ENCODE results near the gene ADGRG6.

ADGRG6 gene

DNA sequence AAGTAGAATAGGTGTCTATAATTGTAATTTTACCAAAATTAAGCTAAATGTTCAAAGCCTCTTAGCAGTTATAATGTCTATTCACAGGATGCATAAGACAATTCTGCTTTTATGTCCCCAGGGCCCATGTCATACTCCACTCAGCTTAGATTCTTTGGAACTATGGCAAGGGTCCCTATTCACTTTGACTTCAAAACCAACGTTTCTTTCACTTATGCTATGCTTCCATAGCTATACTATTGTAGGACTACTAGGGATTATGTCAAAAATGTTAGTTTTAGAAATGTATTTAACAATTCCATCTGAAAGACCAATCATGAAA is 15.8 kb upstream of the ADGRG6 start:
- no peak overlapping the region for H3K4me3 ChIP-seq (ENCODE audit: low read depth, low read length)
- TF ChIP-seq, protein P1, sequence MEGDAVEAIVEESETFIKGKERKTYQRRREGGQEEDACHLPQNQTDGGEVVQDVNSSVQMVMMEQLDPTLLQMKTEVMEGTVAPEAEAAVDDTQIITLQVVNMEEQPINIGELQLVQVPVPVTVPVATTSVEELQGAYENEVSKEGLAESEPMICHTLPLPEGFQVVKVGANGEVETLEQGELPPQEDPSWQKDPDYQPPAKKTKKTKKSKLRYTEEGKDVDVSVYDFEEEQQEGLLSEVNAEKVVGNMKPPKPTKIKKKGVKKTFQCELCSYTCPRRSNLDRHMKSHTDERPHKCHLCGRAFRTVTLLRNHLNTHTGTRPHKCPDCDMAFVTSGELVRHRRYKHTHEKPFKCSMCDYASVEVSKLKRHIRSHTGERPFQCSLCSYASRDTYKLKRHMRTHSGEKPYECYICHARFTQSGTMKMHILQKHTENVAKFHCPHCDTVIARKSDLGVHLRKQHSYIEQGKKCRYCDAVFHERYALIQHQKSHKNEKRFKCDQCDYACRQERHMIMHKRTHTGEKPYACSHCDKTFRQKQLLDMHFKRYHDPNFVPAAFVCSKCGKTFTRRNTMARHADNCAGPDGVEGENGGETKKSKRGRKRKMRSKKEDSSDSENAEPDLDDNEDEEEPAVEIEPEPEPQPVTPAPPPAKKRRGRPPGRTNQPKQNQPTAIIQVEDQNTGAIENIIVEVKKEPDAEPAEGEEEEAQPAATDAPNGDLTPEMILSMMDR (IDR thresholded peaks at IDR 0.05; ENCODE audit: low read depth, low read length) = no peak
- DNase-seq (ENCODE audit: low read depth, low spot score) = no peak
- in situ Hi-C loops (cut with HindIII; ENCODE audit: low sequenced_read_pairs) = no loop called here

DNA sequence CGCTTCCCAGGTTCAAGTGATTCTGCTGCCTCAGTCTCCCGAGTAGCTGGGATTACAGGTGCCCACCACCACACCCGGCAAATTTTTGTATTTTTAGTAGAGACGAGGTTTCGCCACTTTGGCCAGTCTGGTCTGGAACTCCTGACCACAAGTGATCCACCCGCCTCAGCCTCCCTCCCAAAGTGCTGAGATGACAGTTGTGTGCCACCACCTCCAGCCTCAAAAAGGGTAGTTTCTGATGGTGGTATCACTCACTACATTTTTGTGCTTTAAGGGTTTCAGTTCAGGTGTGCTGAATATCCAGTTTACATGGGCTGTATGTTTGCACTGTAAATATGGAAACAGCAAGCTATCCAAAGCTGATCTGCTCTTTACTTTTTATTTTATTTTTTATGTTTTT is 12.1 kb upstream of the ADGRG6 start:
- in situ Hi-C loops (cut with HindIII; ENCODE audit: low sequenced_read_pairs) = no loop called here
- TF ChIP-seq, protein P1 (IDR thresholded peaks at IDR 0.05; ENCODE audit: low read depth, low read length) = no peak
- H3K4me3 ChIP-seq (ENCODE audit: low read depth, low read length) = no peak overlapping the region
- no peak for DNase-seq (ENCODE audit: low read depth, low spot score)

DNA sequence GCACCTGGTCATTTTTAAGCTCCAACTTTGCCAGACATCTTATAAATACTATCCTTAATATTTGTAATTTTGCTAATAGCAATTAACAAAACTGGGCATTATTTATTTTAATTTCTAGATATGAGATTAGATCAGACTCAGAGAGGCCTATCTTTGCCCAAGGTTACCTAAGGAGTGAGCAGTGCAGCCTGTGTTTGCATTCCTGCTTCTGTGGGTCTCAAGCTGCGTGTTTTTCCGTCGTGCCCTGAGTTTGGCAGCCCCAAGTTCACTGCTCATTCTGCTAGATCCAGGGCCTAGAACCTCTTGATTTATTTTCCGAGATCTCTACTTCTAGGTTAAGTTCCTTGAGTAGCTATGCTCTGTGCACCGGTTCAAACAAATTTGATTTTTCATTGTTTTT is 11.0 kb upstream of the ADGRG6 start:
- no peak for DNase-seq (ENCODE audit: low read depth, low spot score)
- in situ Hi-C loops (cut with HindIII; ENCODE audit: low sequenced_read_pairs) = no loop called here
- TF ChIP-seq, protein P1 (IDR thresholded peaks at IDR 0.05; ENCODE audit: low read depth, low read length) = no peak
- no peak overlapping the region for H3K4me3 ChIP-seq (ENCODE audit: low read depth, low read length)

DNA sequence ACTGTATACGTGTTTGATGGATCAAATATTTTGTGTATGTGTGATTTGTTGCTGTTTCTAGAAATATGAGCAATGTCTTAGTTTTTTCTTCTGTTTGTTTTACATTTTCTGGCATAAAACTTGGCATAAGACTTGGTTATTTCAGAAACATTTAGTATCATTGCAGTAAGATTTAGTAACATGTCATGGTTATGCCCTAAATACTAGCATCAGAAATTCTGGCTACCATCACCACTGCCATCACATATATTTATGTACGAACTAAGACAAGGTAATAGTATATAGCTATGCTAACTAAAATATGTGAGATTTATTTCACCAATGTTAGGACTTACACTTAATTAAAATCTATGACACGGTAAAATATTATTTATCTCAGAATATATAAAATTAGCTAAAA is 10.3 kb upstream of the ADGRG6 start:
- DNase-seq (ENCODE audit: low read depth, low spot score) = no peak
- TF ChIP-seq, protein P1 (IDR thresholded peaks at IDR 0.05; ENCODE audit: low read depth, low read length) = no peak
- no peak overlapping the region for H3K4me3 ChIP-seq (ENCODE audit: low read depth, low read length)
- in situ Hi-C loops (cut with HindIII; ENCODE audit: low sequenced_read_pairs) = no loop called here

DNA sequence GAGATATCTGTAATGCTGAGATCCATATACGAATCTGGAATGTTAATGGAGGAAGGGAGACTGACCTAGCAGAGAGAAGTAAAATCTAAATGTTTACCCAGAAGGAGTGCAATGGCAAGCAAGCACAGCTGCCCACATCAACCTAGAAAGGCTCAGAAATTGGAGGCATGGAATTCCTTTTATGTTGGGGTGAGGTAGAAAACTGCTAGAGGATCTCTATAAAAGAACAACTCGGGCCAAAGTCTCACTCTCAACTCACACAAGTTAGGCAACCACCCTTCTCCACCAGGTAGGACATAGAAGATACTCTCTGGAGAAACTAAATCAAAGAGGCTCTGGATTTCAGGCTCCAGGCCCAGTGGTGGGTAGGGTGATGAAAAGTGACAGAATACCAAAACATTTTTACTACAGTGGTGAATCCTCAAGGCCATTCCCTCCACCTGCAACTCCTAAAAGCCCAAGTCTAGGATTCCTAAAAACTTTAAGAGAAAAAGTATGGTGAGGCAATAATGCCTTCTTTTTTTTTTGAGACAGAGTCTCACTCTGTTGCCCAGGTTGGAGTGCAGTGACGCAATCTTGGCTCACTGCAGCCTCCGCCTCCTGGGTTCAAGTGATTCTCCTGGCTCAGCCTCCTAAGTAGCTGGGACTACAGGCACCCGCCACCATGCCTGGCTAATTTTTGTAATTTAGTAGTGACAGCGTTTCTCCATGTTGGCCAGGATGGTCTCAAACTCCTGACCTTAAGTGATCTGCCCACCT is 9.5 kb upstream of the ADGRG6 start:
- no peak for DNase-seq (ENCODE audit: low read depth, low spot score)
- in situ Hi-C loops (cut with HindIII; ENCODE audit: low sequenced_read_pairs) = no loop called here
- no peak overlapping the region for H3K4me3 ChIP-seq (ENCODE audit: low read depth, low read length)
- TF ChIP-seq, protein P1 (IDR thresholded peaks at IDR 0.05; ENCODE audit: low read depth, low read length) = no peak

DNA sequence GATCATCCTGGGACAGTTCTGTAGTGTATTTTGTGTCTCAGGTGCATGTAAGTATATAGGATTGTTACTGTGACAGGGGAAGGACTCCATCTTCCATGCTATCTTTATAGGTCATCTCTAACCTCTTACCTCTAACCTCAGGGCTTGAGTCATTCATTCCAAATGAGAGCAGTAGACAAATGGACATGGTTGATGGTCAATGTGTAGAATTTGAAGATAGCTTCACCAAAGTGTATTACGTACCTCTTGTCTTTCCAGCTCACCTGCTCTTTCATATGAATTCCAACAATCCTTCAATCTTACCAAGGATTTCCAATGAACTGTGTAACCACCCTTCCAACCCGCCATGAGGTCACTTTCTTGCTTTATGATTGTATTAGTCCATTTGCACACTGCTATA is 8.7 kb upstream of the ADGRG6 start:
- in situ Hi-C loops (cut with HindIII; ENCODE audit: low sequenced_read_pairs) = no loop called here
- TF ChIP-seq, protein P1 (IDR thresholded peaks at IDR 0.05; ENCODE audit: low read depth, low read length) = no peak
- H3K4me3 ChIP-seq (ENCODE audit: low read depth, low read length) = no peak overlapping the region
- DNase-seq (ENCODE audit: low read depth, low spot score) = no peak

All from astrocyte of the spinal cord (primary cell).